Chondrocyte (in vitro differentiated cells): ENCODE data around the gene SEC14L6. TPM values are rescaled to one million over a fixed set of nuclear protein-coding genes. Genes with fewer than 3 reads are reported as not detected.
"Not testable (repeated sequence)": the region's sequence is repeated elsewhere in the genome, so short reads cannot be mapped to it uniquely, and the experiment has no call there.

Experiments
- DNase-seq: peaks from one replicate; pipeline ENCODE4 v3.0.0; 2021; ENCODE audit warnings: mixed read lengths, low spot score
- H3K27ac Mint-ChIP-seq: one replicate; pipeline ENCODE4 v1.8.0; 2021; ENCODE audit warnings: mild to moderate bottlenecking, moderate library complexity, mixed read lengths; ENCODE audit not compliant: unreplicated experiment
- H3K27me3 Mint-ChIP-seq: 2 replicates; pipeline ENCODE4 v1.8.0; 2021; ENCODE audit warnings: low read depth, mixed read lengths
- H3K36me3 Mint-ChIP-seq: 2 replicates; pipeline ENCODE4 v1.8.0; 2021; ENCODE audit warnings: low read depth, mixed read lengths
- H3K4me1 Mint-ChIP-seq: 2 replicates; pipeline ENCODE4 v1.8.0; 2021; ENCODE audit warnings: low read depth, mild to moderate bottlenecking, mixed read lengths
- H3K4me3 Mint-ChIP-seq: one replicate; pipeline ENCODE4 v1.8.0; 2021; ENCODE audit warnings: mild to moderate bottlenecking, moderate library complexity, mixed read lengths; ENCODE audit not compliant: unreplicated experiment
- H3K9me3 Mint-ChIP-seq: 2 replicates; pipeline ENCODE4 v1.8.0; 2021; ENCODE audit warnings: low read depth, mixed read lengths
- total RNA-seq: library from RNA; stranded (reverse); gene quantifications from 3 replicates; pipeline ENCODE4 v1.2.1, GENCODE V29; 2021
- TF ChIP-seq, protein P1 (sequence below): fragments of 200-600 bp; sonication (generic); IDR thresholded peaks from 2 replicates; pipeline ENCODE4 v1.5.0; 2021; ENCODE audit warnings: antibody characterized with exemption, mild to moderate bottlenecking, moderate library complexity

SEC14L6 gene
- total RNA-seq, 1 donor from 2014 or later, result 1.2 TPM

DNA sequence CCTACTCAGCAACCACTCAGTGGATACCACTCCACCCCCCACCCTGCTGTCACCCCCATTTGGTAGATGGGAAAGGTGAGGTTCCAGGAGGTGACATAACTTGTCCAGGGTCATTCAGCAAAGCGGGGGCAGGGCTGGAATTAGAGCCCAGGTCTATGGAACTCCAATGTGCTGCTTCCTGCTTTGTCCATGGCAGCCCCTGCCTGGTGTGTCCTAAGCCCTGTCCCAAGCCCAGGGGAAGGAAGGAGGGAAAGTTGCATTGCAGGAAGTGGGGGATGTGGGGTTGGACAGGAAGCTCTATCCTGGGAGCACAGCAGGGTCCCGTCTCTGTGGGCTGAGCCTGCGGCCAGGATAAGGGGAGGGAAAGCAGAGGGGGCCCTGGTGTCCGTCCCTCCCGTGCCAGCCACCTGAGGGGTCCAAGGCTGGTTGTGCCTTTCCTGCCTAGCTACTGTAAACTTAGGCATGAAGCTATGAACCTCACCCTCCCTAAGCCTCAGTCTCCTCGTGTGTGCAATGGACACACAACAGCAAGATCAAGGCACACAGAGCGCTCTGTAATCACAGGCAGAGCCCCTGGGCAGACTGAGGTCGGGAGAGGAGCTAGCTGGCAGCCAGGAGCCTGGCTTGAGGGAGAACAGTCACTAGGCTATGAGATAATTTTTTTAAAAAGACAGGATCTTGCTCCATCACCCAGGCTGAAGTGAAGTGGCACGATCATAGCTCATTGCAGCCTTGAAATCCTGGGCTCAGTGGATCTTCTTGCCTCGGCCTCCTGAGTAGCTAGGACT, 15.1 kb upstream of the SEC14L6 start:
- no peak overlapping the region for H3K4me3 Mint-ChIP-seq
- no peak overlapping the region for H3K27ac Mint-ChIP-seq

DNA sequence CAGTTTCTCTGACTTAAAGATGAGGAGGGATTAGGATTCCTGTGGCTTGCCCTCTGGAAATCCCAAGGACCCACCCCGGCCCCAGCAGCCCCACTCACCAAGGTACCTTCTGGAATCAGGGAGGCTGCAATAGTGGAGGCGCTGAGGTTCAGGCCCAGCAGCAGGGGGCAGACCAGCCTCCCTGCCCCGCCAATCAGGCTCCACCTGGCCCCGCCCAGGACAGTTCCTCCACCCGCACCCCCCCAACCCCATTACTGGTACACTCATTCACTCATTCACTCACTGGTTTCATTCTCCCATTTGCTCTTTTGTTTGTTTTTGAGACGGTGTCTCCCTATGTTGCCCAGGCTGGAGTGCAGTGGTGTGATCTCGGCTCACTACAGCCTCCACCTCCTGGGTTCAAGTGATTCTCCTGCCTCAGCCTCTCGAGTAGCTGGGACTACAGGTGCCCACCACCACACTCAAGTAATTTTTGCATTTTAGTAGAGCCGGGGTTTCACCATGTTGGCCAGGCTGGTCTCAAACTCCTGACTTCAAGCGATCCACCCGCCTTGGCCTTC, 14.2 kb upstream of the SEC14L6 start:
- not testable (repeated sequence) for DNase-seq, H3K4me3 Mint-ChIP-seq, H3K27me3 Mint-ChIP-seq, H3K9me3 Mint-ChIP-seq, H3K27ac Mint-ChIP-seq, H3K36me3 Mint-ChIP-seq, H3K4me1 Mint-ChIP-seq
- TF ChIP-seq, protein P1, sequence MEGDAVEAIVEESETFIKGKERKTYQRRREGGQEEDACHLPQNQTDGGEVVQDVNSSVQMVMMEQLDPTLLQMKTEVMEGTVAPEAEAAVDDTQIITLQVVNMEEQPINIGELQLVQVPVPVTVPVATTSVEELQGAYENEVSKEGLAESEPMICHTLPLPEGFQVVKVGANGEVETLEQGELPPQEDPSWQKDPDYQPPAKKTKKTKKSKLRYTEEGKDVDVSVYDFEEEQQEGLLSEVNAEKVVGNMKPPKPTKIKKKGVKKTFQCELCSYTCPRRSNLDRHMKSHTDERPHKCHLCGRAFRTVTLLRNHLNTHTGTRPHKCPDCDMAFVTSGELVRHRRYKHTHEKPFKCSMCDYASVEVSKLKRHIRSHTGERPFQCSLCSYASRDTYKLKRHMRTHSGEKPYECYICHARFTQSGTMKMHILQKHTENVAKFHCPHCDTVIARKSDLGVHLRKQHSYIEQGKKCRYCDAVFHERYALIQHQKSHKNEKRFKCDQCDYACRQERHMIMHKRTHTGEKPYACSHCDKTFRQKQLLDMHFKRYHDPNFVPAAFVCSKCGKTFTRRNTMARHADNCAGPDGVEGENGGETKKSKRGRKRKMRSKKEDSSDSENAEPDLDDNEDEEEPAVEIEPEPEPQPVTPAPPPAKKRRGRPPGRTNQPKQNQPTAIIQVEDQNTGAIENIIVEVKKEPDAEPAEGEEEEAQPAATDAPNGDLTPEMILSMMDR, result peak; percentile 37

More for the DNA sequence above, 15.1 kb upstream of the SEC14L6 start:
- Mint-ChIP-seq H3K36me3 (no peaks in the 10 kb centered on the region), H3K4me1 (peaks cover 6% of the 10 kb centered on the region), H3K9me3 (no peaks in the 10 kb centered on the region), H3K27me3 (peaks cover 8% of the 10 kb centered on the region)
- TF ChIP-seq, protein P1, result no peak
- no peak for DNase-seq

DNA sequence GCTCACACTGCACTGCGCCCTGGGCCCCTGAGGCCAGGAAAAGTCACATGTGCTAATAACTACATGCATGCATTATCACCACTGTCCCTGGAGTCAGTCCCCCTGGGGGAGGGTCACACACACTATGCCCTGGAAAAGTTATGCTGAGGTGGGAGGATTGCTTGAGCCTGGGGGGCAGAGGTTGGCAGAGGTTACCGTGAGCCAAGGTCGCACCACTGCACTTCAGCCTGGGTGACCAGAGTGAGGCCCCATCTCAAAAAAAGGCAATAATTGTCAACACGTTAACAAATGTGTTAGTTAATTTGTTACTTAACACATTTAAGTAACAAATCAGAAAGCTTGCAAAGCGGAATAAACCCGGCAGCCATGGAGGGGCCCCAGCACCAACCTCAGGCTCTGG, 13.3 kb upstream of the SEC14L6 start:
- no peak overlapping the region for H3K4me3 Mint-ChIP-seq
- no peak for DNase-seq
- peaks cover 2% of the 10 kb centered on the region for H3K27me3 Mint-ChIP-seq
- TF ChIP-seq, protein P1, result no peak
- H3K9me3 Mint-ChIP-seq, result no peaks in the 10 kb centered on the region
- H3K36me3 Mint-ChIP-seq, result no peaks in the 10 kb centered on the region
- no peak overlapping the region for H3K27ac Mint-ChIP-seq
- H3K4me1 Mint-ChIP-seq, result peaks cover 6% of the 10 kb centered on the region

DNA sequence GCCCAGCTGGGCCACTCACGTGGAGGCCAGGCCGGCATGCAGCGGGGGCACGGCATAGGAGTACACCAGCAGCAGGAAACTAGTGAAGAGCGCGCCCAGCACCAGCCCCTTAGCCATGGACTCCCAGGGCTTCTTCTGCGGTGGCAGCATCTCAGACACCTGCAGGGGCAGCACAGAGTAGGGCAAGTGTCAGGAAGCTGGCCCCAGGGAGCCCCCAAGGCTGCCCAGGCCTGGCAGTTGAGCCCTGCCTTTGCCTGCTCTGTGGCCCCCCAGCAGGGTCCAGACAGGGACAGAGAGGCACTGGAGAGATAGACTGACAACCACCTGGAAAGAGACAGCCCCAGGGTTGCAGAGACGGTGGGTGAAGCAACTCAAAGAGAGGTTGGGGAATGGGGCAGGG, 10.7 kb upstream of the SEC14L6 start:
- Mint-ChIP-seq H3K4me1 (peaks cover 6% of the 10 kb centered on the region), H3K27ac (no peak overlapping the region)
- TF ChIP-seq, protein P1, result no peak

DNA sequence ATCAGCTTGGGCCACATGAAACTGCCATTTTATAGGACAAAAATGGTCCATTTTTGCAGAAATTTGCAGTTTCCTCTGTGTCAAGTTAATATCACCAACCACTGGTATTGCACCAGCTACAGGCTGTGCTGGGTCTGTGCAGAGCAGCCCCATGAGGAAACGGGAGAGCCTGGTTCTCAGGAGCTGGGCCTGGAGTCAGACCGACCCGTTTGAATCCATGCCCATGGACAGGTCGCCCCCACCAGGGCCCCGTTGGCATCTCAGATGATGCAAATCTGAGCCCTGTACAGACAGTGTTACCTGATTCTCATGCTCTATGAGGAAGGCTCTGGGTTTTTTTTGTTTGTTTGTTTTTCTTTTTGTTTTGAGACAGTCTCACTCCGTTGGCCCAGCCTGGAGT, 9.8 kb upstream of the SEC14L6 start:
- Mint-ChIP-seq H3K27ac (no peak overlapping the region), H3K9me3 (no peaks in the 10 kb centered on the region), H3K4me1 (peaks cover 1% of the 10 kb centered on the region), H3K27me3 (no peaks in the 10 kb centered on the region), H3K4me3 (no peak overlapping the region), H3K36me3 (no peaks in the 10 kb centered on the region)
- DNase-seq, result no peak
- TF ChIP-seq, protein P1, result peak; percentile 50

More for the DNA sequence above, 10.7 kb upstream of the SEC14L6 start:
- Mint-ChIP-seq H3K36me3 (no peaks in the 10 kb centered on the region), H3K27me3 (no peaks in the 10 kb centered on the region), H3K9me3 (no peaks in the 10 kb centered on the region), H3K4me3 (no peak overlapping the region)
- no peak for DNase-seq
